GM12878 (cell line): ENCODE results near the gene PAX4. TPM values are rescaled to one million over a fixed set of nuclear protein-coding genes. Genes with fewer than 3 reads are reported as not detected.

Source experiments
- ATAC-seq: fragments of 200-7000 bp; cut with Tn5 transposase; 3 replicates; pipeline ENCODE4 v1.9.1; 2020; ENCODE audit warnings: mild to moderate bottlenecking, moderate library complexity
- BruUV-seq: library from RNA; stranded (reverse); fragments of 400-500 nt; replicated peaks from 2 replicates; lab custom pipeline; 2021; lab: Mats Ljungman, UMichigan
- CTCF ChIA-PET: fragments of 300-600 bp; sonication (Branson Sonifier 250); formaldehyde crosslinking; extraction: SDS; loops from one replicate; lab custom pipeline; 2021; ENCODE audit warnings: inconsistent platforms; lab: Yijun Ruan, JAX
- POLR2A ChIA-PET: fragments of 350-600 bp; formaldehyde crosslinking; extraction: SDS; loops from one replicate; lab custom pipeline; 2021; ENCODE audit warnings: inconsistent platforms; lab: Charles Lee
- RAD21 ChIA-PET: fragments of 300-600 bp; sonication (Branson Sonifier 250); formaldehyde crosslinking; loops from one replicate; lab custom pipeline; 2023; ENCODE audit warnings: antibody characterized with exemption; ENCODE audit not compliant: unreplicated experiment; lab: Charles Lee
- SMC1A ChIA-PET: fragments of 300-600 bp; sonication (Branson Sonifier 250); formaldehyde crosslinking; loops from one replicate; lab custom pipeline; 2023; ENCODE audit not compliant: unreplicated experiment, uncharacterized antibody; lab: Charles Lee
- DNase-seq: peaks from one replicate; pipeline ENCODE4 v3.0.0-alpha.2; 2011; ENCODE audit warnings: low read depth, low spot score
- FAIRE-seq: peaks from 3 replicates; lab custom pipeline; 2011; peaks lifted over from hg19 to GRCh38; lab: Jason Lieb, UNC
- H2AFZ ChIP-seq: 2 replicates; pipeline ENCODE4 v1.6.0; 2011; ENCODE audit warnings: low read depth, low read length, control low read depth; ENCODE audit not compliant: control insufficient read depth
- H3K27ac ChIP-seq: 2 replicates; pipeline ENCODE4 v1.5.1; 2011; ENCODE audit warnings: control low read depth; ENCODE audit not compliant: control insufficient read depth, insufficient read depth
- H3K27me3 ChIP-seq, 2 experiments: replicated peaks in 1 of 2; 2 replicates each; pipeline versions ENCODE4 v1.6.0 to v1.6.1; 2011; ENCODE audit warnings: low read length in 1 of 2; ENCODE audit not compliant: control insufficient read depth in 2 of 2, insufficient read depth in 2 of 2
- H3K36me3 ChIP-seq, 2 experiments: 2 replicates each; pipeline ENCODE4 v1.5.1; 2011; ENCODE audit warnings: low read length in 1 of 2; ENCODE audit not compliant: control insufficient read depth in 2 of 2, insufficient read depth in 2 of 2
- H3K4me1 ChIP-seq: 2 replicates; pipeline ENCODE4 v1.6.1; 2011; ENCODE audit warnings: mild to moderate bottlenecking, low read length, moderate library complexity, mixed read lengths; ENCODE audit not compliant: control insufficient read depth, insufficient read depth
- H3K4me2 ChIP-seq: 2 replicates; pipeline ENCODE4 v1.6.0; 2011; ENCODE audit warnings: control low read depth; ENCODE audit not compliant: control insufficient read depth, insufficient read depth
- H3K4me3 ChIP-seq: fragments of 200-600 bp; sonication (generic); 2 replicates; pipeline ENCODE4 v1.5.1; 2016
- H3K79me2 ChIP-seq: 2 replicates; pipeline ENCODE4 v1.6.0; 2011; ENCODE audit warnings: low read length; ENCODE audit not compliant: control insufficient read depth, insufficient read depth
- H3K9ac ChIP-seq: 2 replicates; pipeline ENCODE4 v1.8.0; 2011; ENCODE audit warnings: low read length, control low read depth, mixed read lengths; ENCODE audit not compliant: control insufficient read depth, insufficient read depth
- H3K9me3 ChIP-seq: replicated peaks from 3 replicates; pipeline ENCODE4 v1.5.1; 2011; ENCODE audit warnings: mild to moderate bottlenecking, low read length; ENCODE audit not compliant: control insufficient read depth, insufficient read depth
- H4K20me1 ChIP-seq: 2 replicates; pipeline ENCODE4 v1.6.0; 2011; ENCODE audit not compliant: control insufficient read depth, insufficient read depth
- CTCF ChIP-seq, 3 experiments: IDR thresholded peaks in 2 of 3; conservative IDR thresholded peaks in 1 of 3; 2 replicates each; pipeline ENCODE4 v1.5.1; 2011; ENCODE audit warnings: low read depth in 3 of 3, low read length in 3 of 3, mild to moderate bottlenecking in 3 of 3, control low read depth in 2 of 3, moderate library complexity in 2 of 3, inconsistent platforms in 1 of 3, mixed read lengths in 1 of 3; ENCODE audit not compliant: control insufficient read depth in 2 of 3, insufficient read depth in 1 of 3; ENCODE audit errors: extremely low read depth in 1 of 3
- EGR1 ChIP-seq, 2 experiments: IDR thresholded peaks; 1 replicate in 1 of 2; 2 replicates in 1 of 2; pipeline ENCODE4 v1.6.1; 2011 to 2012; ENCODE audit warnings: low read depth in 2 of 2, low read length in 2 of 2, borderline replicate concordance in 1 of 2, mild to moderate bottlenecking in 1 of 2, moderate library complexity in 1 of 2
- KAT2A ChIP-seq: conservative IDR thresholded peaks from 2 replicates; pipeline ENCODE4 v1.6.1; 2011; ENCODE audit warnings: low read depth, low read length; ENCODE audit not compliant: control insufficient read depth
- POU2F2 ChIP-seq: IDR thresholded peaks from 3 replicates; pipeline ENCODE4 v1.6.1; 2011; ENCODE audit warnings: low read depth, mild to moderate bottlenecking, low read length, borderline replicate concordance
- RAD21 ChIP-seq: IDR thresholded peaks from 2 replicates; pipeline ENCODE4 v1.6.1; 2011; ENCODE audit warnings: mild to moderate bottlenecking, low read depth, low read length, moderate library complexity; ENCODE audit not compliant: insufficient read depth
- SMC3 ChIP-seq: IDR thresholded peaks from 2 replicates; pipeline ENCODE4 v1.6.1; 2011; ENCODE audit warnings: low read length, improper control_type of control experiment, borderline replicate concordance
- TAF1 ChIP-seq: IDR thresholded peaks from 2 replicates; pipeline ENCODE4 v1.6.1; 2011; ENCODE audit warnings: mild to moderate bottlenecking, low read depth, low read length, borderline replicate concordance
- WGBS: methylation state at CpG from one replicate; pipeline ENCODE4 v1.1.6; 2016; ENCODE audit warnings: low lambda C conversion rate; ENCODE audit not compliant: insufficient replicate concordance, insufficient coverage; ENCODE audit errors: missing lambda C conversion rate; 5-methylcytosine and 5-hydroxymethylcytosine counted together
- in situ Hi-C: fragments of 300-500 bp; cut with MboI; formaldehyde crosslinking; loops from 9 replicates; pipeline ENCODE4 v1.14.3; 2018; ENCODE audit warnings: mixed read lengths
- intact Hi-C: fragments of 100-400 bp; cut with micrococcal nuclease; formaldehyde crosslinking; loops from one replicate; pipeline ENCODE4 v1.14.2; 2022; ENCODE audit not compliant: unreplicated experiment
- polyA plus RNA-seq, 11 experiments: library from polyadenylated mRNA; depleted of rRNA in 4 of 11; unstranded in 6 of 11; stranded (reverse) in 5 of 11; fragments of >200 nt; fragmentation: Nextera tagmentation in 4 of 11; fragmentation: Illumina TruSeq in 1 of 11; extraction: Ambion mirVana in 4 of 11; extraction: Trizol in 1 of 11; gene quantifications; 1 replicate in 1 of 11; 2 replicates in 10 of 11; pipeline versions ENCODE4 v1.2.1 to v1.2.3, GENCODE V29; 2011 to 2016; ENCODE audit warnings: inconsistent platforms in 2 of 11, missing spikeins in 2 of 11, low read depth in 1 of 11
- total RNA-seq, 4 experiments: library from RNA; depleted of rRNA in 3 of 4; stranded (reverse); fragments of >200 nt in 3 of 4; fragmentation: Illumina TruSeq in 1 of 4; extraction: Trizol in 1 of 4; gene quantifications; 2 replicates each; pipeline versions ENCODE4 v1.2.1 to v1.2.3, GENCODE V29; 2013 to 2021

Gene PAX4
- total and polyA plus RNA-seq, 10 of the 15 experiments (the other 5 are each of a cell fraction or from before 2014, with no cell fraction given): 0.27 TPM; not detected in 9

GRCh38 chr7:127629268-127629854 lies 11.4 kb upstream of the PAX4 start:
- no peak for FAIRE-seq
- RAD21 ChIA-PET: interaction anchor here (0.7 to 1.4 kb wide), 7 partner anchors 21 to 580 kb away, joined by 3 to 6 read pairs (median 3); no protein-coding TSS in a partner anchor
- Histone ChIP-seq H3K4me2 (no peak overlapping the region), H4K20me1 (no peaks in the 10 kb centered on the region), H3K4me3 (no peak overlapping the region), H3K79me2 (no peaks in the 10 kb centered on the region), H3K27ac (no peak overlapping the region), H2AFZ (no peak overlapping the region), H3K9ac (no peak overlapping the region), H3K4me1 (no peaks in the 10 kb centered on the region), H3K27me3 (no peaks in the 10 kb centered on the region), H3K36me3 (no peaks in the 10 kb centered on the region), H3K9me3 (no peaks in the 10 kb centered on the region; the same call in 2 of the 3 replicates)
- SMC1A ChIA-PET: interaction anchor here (0.6 to 3.4 kb wide), 6 partner anchors 10 to 580 kb away, joined by 3 to 13 read pairs (median 4); partner anchors contain the start of genes ARF5 and PAX4
- peak; percentile 96 for ATAC-seq
- POLR2A ChIA-PET: interaction anchor here (0.5 kb wide), 1 partner anchor 225 kb away, joined by 4 read pairs; no protein-coding TSS in a partner anchor
- in situ Hi-C loops: no loop called here
- 25% methylated on average over 5 of the region's 5 CpGs for WGBS
- no peak for DNase-seq
- intact Hi-C loops: no loop called here
- no peak for TF ChIP-seq POU2F2
- peak; percentile 39; the same call in 1 of the 2 replicates for TF ChIP-seq RAD21
- no peak for TF ChIP-seq TAF1
- no peak for TF ChIP-seq EGR1 (IDR thresholded peaks at IDR 0.05; ENCODE audit: borderline replicate concordance in 1 of 2, low read depth in 2 of 2, low read length in 2 of 2)
- TF ChIP-seq CTCF (IDR thresholded peaks at IDR 0.05 in 2 of 3, conservative IDR thresholded peaks at IDR 0.05 in 1 of 3; ENCODE audit: control insufficient read depth in 2 of 3, extremely low read depth in 1 of 3, insufficient read depth in 1 of 3, low read depth in 3 of 3, low read length in 3 of 3): peak; percentile 57 to 67 (median 62)
- TF ChIP-seq KAT2A: no peak
- peak; percentile 35; the same call in 1 of the 2 replicates for TF ChIP-seq SMC3
- no TSS peak for BruUV-seq
- CTCF ChIA-PET: interaction anchor here (0.8 to 2.4 kb wide), 18 partner anchors 8 to 580 kb away, joined by 3 to 17 read pairs (median 4); partner anchors contain the start of genes ARF5 and GCC1
